Nephron (organoid): ENCODE data around the gene TMPRSS9.

Experiments
- H3K27ac Mint-ChIP-seq, 3 experiments: 2 replicates each; pipeline ENCODE4 v1.8.0; 2020; ENCODE audit warnings: mixed read lengths in 3 of 3, mild to moderate bottlenecking in 2 of 3, moderate library complexity in 1 of 3
- H3K27me3 Mint-ChIP-seq: 2 replicates; pipeline ENCODE4 v1.8.0; 2021; ENCODE audit warnings: low read depth, mild to moderate bottlenecking, moderate library complexity, mixed read lengths
- H3K36me3 Mint-ChIP-seq: 2 replicates; pipeline ENCODE4 v1.8.0; 2020; ENCODE audit warnings: low read depth, mixed read lengths
- H3K4me1 Mint-ChIP-seq: 2 replicates; pipeline ENCODE4 v1.8.0; 2020; ENCODE audit warnings: mixed read lengths
- H3K4me3 Mint-ChIP-seq, 3 experiments: 2 replicates each; pipeline ENCODE4 v1.8.0; 2020; ENCODE audit warnings: mild to moderate bottlenecking in 3 of 3, mixed read lengths in 3 of 3, moderate library complexity in 2 of 3
- H3K9me3 Mint-ChIP-seq: 2 replicates; pipeline ENCODE4 v1.8.0; 2020; ENCODE audit warnings: mixed read lengths
- TF ChIP-seq, protein P1 (sequence below), 3 experiments: fragments of 200-600 bp; sonication (generic); IDR thresholded peaks; one replicate each; pipeline ENCODE4 v1.5.0; 2021; ENCODE audit warnings: antibody characterized with exemption in 3 of 3; ENCODE audit not compliant: unreplicated experiment in 3 of 3

The TMPRSS9 gene

GRCh38 chr19:2428321-2428690 lies 68.2 kb downstream of the TMPRSS9 start:
- peaks cover 15% of the 10 kb centered on the region for H3K4me1 Mint-ChIP-seq
- H3K4me3 Mint-ChIP-seq: peak overlapping the region; percentile 97 to 98 (median 97)
- TF ChIP-seq, protein P1, sequence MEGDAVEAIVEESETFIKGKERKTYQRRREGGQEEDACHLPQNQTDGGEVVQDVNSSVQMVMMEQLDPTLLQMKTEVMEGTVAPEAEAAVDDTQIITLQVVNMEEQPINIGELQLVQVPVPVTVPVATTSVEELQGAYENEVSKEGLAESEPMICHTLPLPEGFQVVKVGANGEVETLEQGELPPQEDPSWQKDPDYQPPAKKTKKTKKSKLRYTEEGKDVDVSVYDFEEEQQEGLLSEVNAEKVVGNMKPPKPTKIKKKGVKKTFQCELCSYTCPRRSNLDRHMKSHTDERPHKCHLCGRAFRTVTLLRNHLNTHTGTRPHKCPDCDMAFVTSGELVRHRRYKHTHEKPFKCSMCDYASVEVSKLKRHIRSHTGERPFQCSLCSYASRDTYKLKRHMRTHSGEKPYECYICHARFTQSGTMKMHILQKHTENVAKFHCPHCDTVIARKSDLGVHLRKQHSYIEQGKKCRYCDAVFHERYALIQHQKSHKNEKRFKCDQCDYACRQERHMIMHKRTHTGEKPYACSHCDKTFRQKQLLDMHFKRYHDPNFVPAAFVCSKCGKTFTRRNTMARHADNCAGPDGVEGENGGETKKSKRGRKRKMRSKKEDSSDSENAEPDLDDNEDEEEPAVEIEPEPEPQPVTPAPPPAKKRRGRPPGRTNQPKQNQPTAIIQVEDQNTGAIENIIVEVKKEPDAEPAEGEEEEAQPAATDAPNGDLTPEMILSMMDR (IDR thresholded peaks at IDR 0.05; ENCODE audit: unreplicated experiment in 3 of 3): no peak
- peaks cover 14% of the 10 kb centered on the region for H3K36me3 Mint-ChIP-seq
- no peaks in the 10 kb centered on the region for H3K27me3 Mint-ChIP-seq
- no peaks in the 10 kb centered on the region for H3K9me3 Mint-ChIP-seq
- H3K27ac Mint-ChIP-seq: peak overlapping the region; percentile 93 to 98 (median 98)

DNA sequence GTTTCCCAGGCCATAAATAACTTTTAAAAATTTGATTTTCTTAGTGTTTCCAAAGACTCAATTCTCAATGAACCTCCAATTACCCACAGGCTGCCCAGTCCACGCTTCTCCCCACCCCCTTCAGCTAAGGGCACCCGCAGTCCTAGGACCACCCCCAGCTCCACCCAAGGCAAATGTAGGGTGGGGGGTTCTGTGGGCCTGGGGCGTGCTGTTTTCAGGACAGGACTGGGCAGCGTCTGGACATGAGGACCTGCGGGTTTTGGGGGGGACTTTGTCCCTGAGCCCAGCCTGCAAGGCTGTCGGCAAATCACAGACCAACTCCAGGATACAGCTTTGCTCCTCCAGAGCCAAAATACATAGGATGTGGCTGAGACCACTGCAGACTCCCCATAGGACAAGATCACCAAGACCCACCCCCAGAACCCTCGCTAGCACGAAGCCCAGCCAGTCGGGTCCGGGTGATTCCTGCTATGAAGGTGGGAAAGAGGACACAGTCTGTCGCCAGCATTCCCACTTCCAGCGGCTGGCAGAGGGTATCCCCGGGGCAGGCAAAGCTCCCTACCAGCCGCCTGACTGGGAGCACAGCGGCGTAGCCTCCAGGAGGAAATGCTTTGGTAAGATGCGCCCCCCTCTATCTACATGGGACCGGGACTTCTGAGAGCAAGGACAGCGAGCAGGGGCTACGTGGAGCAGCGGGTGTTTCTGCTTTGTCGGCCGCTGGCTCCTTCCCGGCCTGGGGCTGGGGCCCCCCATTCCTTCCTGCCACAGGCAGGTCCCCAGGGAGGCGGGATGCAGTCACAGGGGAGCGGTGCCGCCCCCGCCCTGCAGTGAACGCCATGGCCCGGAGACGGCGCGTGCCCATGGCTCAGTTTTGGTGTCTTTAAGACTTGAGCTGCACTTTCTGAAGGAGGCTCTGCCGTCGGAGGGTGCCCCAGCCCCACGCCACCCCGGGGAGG lies 69.0 kb downstream of the TMPRSS9 start:
- peaks cover 14% of the 10 kb centered on the region for H3K36me3 Mint-ChIP-seq
- peak overlapping the region in 1 of 3 experiments; percentile 23 for H3K4me3 Mint-ChIP-seq
- no peaks in the 10 kb centered on the region for H3K27me3 Mint-ChIP-seq
- TF ChIP-seq, protein P1 (IDR thresholded peaks at IDR 0.05; ENCODE audit: unreplicated experiment in 3 of 3): no peak
- no peaks in the 10 kb centered on the region for H3K9me3 Mint-ChIP-seq
- H3K27ac Mint-ChIP-seq: no peak overlapping the region
- H3K4me1 Mint-ChIP-seq: peaks cover 15% of the 10 kb centered on the region

DNA sequence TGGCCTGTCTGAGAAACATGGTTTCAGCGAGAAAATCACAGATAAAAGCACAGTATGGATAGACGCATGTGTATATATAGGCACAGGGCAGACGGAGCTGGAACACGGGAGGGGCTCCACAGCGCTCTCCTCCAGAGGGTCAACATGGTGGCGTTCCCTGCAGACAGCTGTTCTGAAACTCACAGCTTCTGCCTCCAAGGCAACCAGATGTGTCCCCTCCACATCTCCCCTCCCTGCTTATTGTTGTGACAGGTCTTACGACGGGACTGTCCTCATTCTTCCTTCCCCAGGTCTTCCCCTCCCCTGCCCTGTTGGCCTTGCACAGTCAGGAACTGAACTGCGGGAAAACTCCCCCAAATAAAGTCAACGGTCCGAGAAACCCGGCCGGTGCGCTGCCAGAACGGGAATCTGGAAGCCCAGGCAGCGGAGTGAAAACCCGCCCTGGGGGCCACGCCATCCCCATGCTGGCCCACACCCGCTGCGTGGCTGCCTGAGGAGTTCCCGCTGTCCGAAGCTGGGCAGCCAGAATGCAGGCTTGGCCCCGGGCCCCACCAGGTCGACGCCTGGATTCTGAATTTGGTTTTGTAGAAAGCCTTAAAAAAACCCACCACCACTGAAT lies 70.0 kb downstream of the TMPRSS9 start:
- Mint-ChIP-seq H3K27ac (peak overlapping the region in 2 of 3 experiments; percentile 54 to 61), H3K27me3 (no peaks in the 10 kb centered on the region), H3K9me3 (no peaks in the 10 kb centered on the region), H3K36me3 (peaks cover 14% of the 10 kb centered on the region), H3K4me1 (peaks cover 15% of the 10 kb centered on the region), H3K4me3 (peak overlapping the region in 1 of 3 experiments; percentile 64)
- TF ChIP-seq, protein P1 (IDR thresholded peaks at IDR 0.05; ENCODE audit: unreplicated experiment in 3 of 3): no peak

GRCh38 chr19:2431318-2432055 lies 71.4 kb downstream of the TMPRSS9 start:
- H3K4me1 Mint-ChIP-seq: peaks cover 12% of the 10 kb centered on the region
- no peaks in the 10 kb centered on the region for H3K9me3 Mint-ChIP-seq
- no peak overlapping the region for H3K4me3 Mint-ChIP-seq
- H3K36me3 Mint-ChIP-seq: peaks cover 20% of the 10 kb centered on the region
- H3K27ac Mint-ChIP-seq: no peak overlapping the region
- TF ChIP-seq, protein P1 (IDR thresholded peaks at IDR 0.05; ENCODE audit: unreplicated experiment in 3 of 3): no peak
- H3K27me3 Mint-ChIP-seq: no peaks in the 10 kb centered on the region

DNA sequence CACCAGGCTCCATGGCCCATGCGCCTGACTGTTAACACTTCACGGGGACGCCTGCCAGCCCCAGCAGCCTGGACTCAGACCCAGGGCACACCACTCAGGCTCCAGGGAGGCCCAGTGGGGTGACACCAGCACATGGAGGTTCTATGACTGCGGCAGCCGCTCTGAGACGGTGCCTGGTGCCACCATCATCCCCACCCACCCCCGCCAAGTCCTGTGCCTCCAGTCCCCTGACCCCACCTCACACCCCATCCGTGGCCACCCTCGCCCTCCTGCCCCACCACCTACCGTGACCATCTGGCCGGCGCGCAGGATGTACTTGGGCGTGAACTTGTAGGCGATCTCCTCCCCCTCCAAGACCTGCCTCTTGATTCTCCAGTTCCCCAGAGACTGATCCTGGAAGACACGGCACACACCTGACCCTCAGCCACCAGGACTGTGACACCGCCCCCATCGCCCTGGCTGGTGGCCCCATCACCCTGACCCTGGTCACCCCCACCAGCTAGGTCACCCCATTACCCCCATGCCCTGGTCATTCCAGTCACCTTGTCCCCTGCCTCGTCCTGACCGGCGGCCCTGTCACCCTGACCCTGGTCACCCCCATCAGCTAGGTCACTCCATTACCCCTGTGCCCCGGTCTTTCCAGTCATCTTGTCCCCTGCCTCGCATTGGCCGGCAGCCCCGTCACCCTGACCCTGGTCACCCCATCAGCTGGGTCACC lies 72.2 kb downstream of the TMPRSS9 start:
- Mint-ChIP-seq H3K4me3 (no peak overlapping the region), H3K9me3 (no peaks in the 10 kb centered on the region), H3K4me1 (peaks cover 8% of the 10 kb centered on the region), H3K27ac (no peak overlapping the region), H3K36me3 (peaks cover 20% of the 10 kb centered on the region), H3K27me3 (no peaks in the 10 kb centered on the region)
- TF ChIP-seq, protein P1 (IDR thresholded peaks at IDR 0.05; ENCODE audit: unreplicated experiment in 3 of 3): no peak
